GM12892 (cell line): ENCODE data around the gene LRRC3.

Experiments used
- POLR2A ChIP-seq: IDR thresholded peaks from 2 replicates; pipeline ENCODE4 v1.6.1; 2011; ENCODE audit warnings: low read depth, low read length, control low read depth
- POLR2AphosphoS5 ChIP-seq: IDR thresholded peaks from 2 replicates; pipeline ENCODE4 v1.6.1; 2011; ENCODE audit warnings: low read depth, low read length, control low read depth
- TAF1 ChIP-seq: IDR thresholded peaks from 2 replicates; pipeline ENCODE4 v1.6.1; 2011; ENCODE audit warnings: low read depth, mild to moderate bottlenecking, control low read depth, low read length, borderline replicate concordance

DNA sequence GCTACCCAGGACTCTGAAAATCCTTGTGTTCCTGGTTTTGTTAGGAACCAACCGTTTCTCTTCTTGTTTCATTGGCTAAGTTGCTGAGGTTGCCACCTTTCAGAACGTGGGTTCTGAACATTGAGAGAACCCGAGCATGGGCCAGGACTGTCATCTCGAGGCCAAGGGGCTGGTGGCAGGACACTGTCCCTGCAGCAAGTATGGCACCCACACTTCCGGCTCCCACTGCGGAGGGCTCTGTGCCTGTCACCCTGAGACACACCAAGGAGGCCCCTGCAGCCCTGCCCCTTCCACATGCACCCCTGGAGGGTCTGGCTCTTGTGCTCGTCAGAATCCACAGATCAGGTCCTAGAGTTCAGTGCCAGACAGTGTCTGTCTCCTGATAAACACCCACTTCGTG lies 39.1 kb upstream of the LRRC3 start:
- TF ChIP-seq POLR2AphosphoS5 (no peak), TAF1 (no peak), POLR2A (no peak)
